ENCODE measurements around the gene MS4A5. TPM values are rescaled to one million over a fixed set of nuclear protein-coding genes. Genes with fewer than 3 reads are reported as not detected.

The MS4A5 gene
- not detected in 2 replicates for total RNA-seq

GRCh38 chr11:60429272-60429671 is at the start of gene MS4A5:
TSS of gene MS4A5 (plus strand) at chr11:60429572. CDS start at chr11:60429675, 103 bp downstream.

GRCh38 chr11:60396382-60396781 is 33.0 kb upstream of the MS4A5 start, which contains the start of gene MS4A14:
TSS of gene MS4A14 (plus strand) at chr11:60396459. CDS start at chr11:60396579, 120 bp downstream.

GRCh38 chr11:60455531-60456042 is 26.2 kb downstream of the MS4A5 start, which contains the start of gene MS4A1:
TSS of gene MS4A1 (plus strand) at chr11:60455847. CDS start at chr11:60462375, 6,528 bp downstream.

GRCh38 chr11:60492488-60493009 is 63.2 kb downstream of the MS4A5 start, which contains the start of gene MS4A12:
TSS of gene MS4A12 (plus strand) at chr11:60492778. CDS start at chr11:60497319, 4,541 bp downstream.

Other genes with a start within 250 kb of the MS4A5 start
- gene MS4A6A, start 246.5 kb upstream of the MS4A5 start, total RNA-seq = not detected in 2 replicates
- gene MS4A4E, start 186.4 kb upstream of the MS4A5 start, total RNA-seq = not detected in 2 replicates
- not detected in 2 replicates for gene MS4A4A, start 148.9 kb upstream of the MS4A5 start, total RNA-seq
- not detected in 2 replicates for gene MS4A6E, start 102.3 kb upstream of the MS4A5 start, total RNA-seq
- not detected in 2 replicates for gene MS4A7, start 51.0 kb upstream of the MS4A5 start, total RNA-seq
- not detected in 2 replicates for gene MS4A14, start 33.1 kb upstream of the MS4A5 start, total RNA-seq
- not detected in 2 replicates for gene MS4A1, start 26.3 kb downstream of the MS4A5 start, total RNA-seq
- not detected in 2 replicates for gene MS4A12, start 63.2 kb downstream of the MS4A5 start, total RNA-seq
- not detected in 2 replicates for gene MS4A13, start 85.8 kb downstream of the MS4A5 start, total RNA-seq

Data from bronchus fibroblast of lung (primary cell).